VCaP (cell line): ENCODE data around the gene PTGDS.

ENCODE experiments used
- H3K27ac ChIP-seq: fragments of 450-650 bp; 2 replicates; pipeline ENCODE4 v1.5.1; 2017
- TF ChIP-seq, protein P1 (sequence below): fragments of 450-650 bp; conservative IDR thresholded peaks from 2 replicates; pipeline ENCODE4 v1.5.1; 2017; ENCODE audit warnings: mild to moderate bottlenecking, moderate library complexity

The PTGDS gene

DNA sequence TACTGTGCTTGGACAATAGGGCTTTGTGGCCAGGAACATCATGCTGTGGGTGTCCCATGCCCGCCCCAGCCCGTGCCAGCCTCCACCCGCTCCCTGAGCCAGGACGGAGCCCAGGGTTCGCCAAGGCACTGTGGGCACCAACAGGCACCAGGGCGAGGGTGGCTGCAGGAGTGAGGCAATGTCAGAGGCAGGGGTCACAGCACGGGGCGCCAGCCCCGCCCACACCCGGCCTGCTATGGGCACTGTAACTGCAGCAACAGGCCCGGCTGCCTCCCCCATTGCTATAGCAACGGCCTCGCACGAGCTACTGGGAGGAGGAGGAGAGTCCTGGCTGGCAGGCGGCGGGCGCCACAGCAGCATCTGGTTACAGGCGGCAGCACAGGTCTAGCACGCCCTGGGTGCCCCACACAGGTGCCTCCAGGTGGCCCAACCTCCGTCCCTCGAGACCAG, 48.2 kb downstream of the PTGDS start:
- TF ChIP-seq, protein P1, sequence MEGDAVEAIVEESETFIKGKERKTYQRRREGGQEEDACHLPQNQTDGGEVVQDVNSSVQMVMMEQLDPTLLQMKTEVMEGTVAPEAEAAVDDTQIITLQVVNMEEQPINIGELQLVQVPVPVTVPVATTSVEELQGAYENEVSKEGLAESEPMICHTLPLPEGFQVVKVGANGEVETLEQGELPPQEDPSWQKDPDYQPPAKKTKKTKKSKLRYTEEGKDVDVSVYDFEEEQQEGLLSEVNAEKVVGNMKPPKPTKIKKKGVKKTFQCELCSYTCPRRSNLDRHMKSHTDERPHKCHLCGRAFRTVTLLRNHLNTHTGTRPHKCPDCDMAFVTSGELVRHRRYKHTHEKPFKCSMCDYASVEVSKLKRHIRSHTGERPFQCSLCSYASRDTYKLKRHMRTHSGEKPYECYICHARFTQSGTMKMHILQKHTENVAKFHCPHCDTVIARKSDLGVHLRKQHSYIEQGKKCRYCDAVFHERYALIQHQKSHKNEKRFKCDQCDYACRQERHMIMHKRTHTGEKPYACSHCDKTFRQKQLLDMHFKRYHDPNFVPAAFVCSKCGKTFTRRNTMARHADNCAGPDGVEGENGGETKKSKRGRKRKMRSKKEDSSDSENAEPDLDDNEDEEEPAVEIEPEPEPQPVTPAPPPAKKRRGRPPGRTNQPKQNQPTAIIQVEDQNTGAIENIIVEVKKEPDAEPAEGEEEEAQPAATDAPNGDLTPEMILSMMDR = no peak; the same call in 1 of the 2 replicates
- H3K27ac ChIP-seq = peak overlapping the region; percentile 93

DNA sequence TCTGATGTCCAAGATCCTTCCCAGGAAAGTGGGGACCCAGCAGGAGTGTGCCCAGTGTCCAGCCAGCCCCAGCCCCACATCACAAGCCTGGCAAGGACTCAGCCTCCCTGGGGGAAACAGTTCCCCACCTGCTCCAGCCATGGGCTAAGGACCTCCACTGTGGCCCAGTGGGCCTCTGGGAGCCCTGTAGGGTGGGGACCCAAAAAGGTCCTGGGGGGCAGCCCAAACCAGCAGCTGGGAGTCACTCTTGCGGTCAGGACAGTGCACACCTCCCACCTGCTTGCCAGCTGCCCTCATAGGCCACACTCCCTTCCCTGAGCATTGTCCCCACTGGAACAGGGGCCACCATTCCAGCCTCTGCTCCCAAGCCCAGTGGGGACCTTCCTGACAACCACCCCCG, 49.1 kb downstream of the PTGDS start:
- TF ChIP-seq, protein P1 = no peak
- peak overlapping the region; percentile 93 for H3K27ac ChIP-seq

GRCh38 chr9:137026828-137027227, 49.5 kb downstream of the PTGDS start:
- H3K27ac ChIP-seq = peak overlapping the region; percentile 93

GRCh38 chr9:137027369-137028262, 50.3 kb downstream of the PTGDS start, which contains the start of gene ABCA2:
Gene ABCA2, minus strand, starts transcription at chr9:137028237. Its CDS starts 97 bp downstream, at chr9:137028140.
- peak within 1 kb of the TSS; percentile 93 for H3K27ac ChIP-seq

More at GRCh38 chr9:137026828-137027227, 49.5 kb downstream of the PTGDS start:
- TF ChIP-seq, protein P1 = no peak

DNA sequence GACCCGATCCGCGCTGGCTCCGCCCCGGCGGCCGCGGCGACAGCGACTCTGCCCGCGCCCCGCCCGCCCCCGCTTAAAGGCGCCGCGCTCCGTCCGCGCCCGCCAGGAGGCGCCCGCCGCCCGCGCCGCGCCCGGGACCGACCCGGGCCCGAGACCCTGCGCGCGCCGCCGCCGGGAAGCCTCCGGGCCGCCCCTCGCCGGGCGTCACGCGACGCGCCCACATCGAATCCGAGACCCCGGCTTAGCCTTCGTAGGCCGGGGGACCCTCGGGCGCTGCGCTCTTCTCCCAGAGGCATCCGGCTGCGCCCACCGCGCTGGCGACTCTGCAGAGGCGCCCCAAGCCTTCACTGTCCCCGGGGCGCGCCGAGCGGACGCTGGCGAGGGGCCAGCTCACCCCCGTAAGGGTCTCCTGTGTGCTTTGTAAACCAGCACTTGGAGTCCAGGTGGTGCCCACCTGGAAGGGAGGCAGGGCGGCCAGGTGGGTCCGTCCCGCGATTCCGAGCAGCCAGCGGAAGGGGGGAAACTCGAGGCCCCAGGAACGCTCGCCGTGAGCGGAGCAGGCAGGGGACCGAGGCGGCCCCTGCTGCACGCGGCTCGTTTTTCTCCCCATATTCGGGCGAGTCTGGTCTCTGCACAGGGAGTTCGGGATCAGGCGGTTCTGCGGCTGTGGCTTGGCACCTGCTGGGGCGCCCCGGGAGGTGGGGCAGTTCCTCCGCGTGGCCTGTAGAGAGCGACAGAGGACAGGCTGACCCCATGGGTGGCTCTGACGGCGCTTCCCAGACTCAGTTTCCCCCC, 51.2 kb downstream of the PTGDS start:
- H3K27ac ChIP-seq = peak overlapping the region; percentile 93
- TF ChIP-seq, protein P1 = peak; percentile 74

More at GRCh38 chr9:137027369-137028262, 50.3 kb downstream of the PTGDS start, which contains the start of gene ABCA2:
- TF ChIP-seq, protein P1 = no peak

- TF ChIP-seq, protein P1 = peak; percentile 97
These were observed 52.0 kb downstream of the PTGDS start for GRCh38 chr9:137029058-137029936.

More at GRCh38 chr9:137029058-137029936, 52.0 kb downstream of the PTGDS start:
- peak overlapping the region; percentile 93 for H3K27ac ChIP-seq
